Adrenal gland (tissue), 5 donors: ENCODE measurements around the gene ATP2B3.

Experiments
- POLR2A ChIP-seq, 2 donors: fragments of 450-650 bp; IDR thresholded peaks; one replicate each; pipeline ENCODE4 v1.6.1; 2017; ENCODE audit warnings: antibody characterized with exemption in 2 of 2, mild to moderate bottlenecking in 2 of 2, moderate library complexity in 1 of 2
- TF ChIP-seq, protein P1 (sequence below), 6 experiments: fragments of 450-650 bp in 4 of 6; fragments of 200-600 bp in 2 of 6; sonication (generic) in 1 of 6; IDR thresholded peaks; 1 replicate in 5 of 6; 2 replicates in 1 of 6; pipeline versions ENCODE4 v1.5.1 to v1.8.0; 2016 to 2021; ENCODE audit warnings: antibody characterized with exemption in 6 of 6, mild to moderate bottlenecking in 2 of 6, moderate library complexity in 1 of 6
- donor health status: DM: no; HTN: no; CAD: no.

DNA sequence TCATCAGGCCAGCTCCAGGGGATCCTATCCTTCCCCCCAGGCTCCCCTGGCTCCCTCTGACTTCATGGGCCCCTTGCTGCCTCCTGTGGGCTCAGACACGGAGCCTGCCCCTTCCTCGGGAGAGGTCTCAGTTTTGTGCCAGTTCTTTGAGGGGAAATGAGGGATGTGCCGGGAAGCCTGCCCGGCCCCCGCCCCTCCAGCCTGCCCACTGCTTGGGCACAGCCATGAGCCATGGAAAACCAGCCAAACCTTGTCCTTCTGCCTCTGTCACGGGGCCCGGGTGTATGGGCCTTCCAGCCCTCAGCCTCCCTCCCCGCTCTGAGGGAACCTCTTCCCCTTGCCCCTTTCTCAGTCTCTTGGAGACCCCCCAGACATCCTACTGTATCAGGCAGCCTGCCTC is 15.9 kb upstream of the ATP2B3 start:
- TF ChIP-seq, protein P1, sequence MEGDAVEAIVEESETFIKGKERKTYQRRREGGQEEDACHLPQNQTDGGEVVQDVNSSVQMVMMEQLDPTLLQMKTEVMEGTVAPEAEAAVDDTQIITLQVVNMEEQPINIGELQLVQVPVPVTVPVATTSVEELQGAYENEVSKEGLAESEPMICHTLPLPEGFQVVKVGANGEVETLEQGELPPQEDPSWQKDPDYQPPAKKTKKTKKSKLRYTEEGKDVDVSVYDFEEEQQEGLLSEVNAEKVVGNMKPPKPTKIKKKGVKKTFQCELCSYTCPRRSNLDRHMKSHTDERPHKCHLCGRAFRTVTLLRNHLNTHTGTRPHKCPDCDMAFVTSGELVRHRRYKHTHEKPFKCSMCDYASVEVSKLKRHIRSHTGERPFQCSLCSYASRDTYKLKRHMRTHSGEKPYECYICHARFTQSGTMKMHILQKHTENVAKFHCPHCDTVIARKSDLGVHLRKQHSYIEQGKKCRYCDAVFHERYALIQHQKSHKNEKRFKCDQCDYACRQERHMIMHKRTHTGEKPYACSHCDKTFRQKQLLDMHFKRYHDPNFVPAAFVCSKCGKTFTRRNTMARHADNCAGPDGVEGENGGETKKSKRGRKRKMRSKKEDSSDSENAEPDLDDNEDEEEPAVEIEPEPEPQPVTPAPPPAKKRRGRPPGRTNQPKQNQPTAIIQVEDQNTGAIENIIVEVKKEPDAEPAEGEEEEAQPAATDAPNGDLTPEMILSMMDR (IDR thresholded peaks at IDR 0.05) = no peak
- no peak for TF ChIP-seq POLR2A (IDR thresholded peaks at IDR 0.05)
